C4-2B (cell line): ENCODE results near the gene PRPH.

Source experiments
- H3K27ac ChIP-seq: fragments of 450-650 bp; 2 replicates; pipeline ENCODE4 v1.5.1; 2017
- CTCF ChIP-seq: fragments of 450-650 bp; conservative IDR thresholded peaks from 2 replicates; pipeline ENCODE4 v1.5.1; 2017; ENCODE audit warnings: mild to moderate bottlenecking
- ZFX ChIP-seq: fragments of 450-650 bp; IDR thresholded peaks from 2 replicates; pipeline ENCODE4 v1.6.1; 2017

The PRPH gene

GRCh38 chr12:49293056-49293956 lies 1.6 kb upstream of the PRPH start:
- peak overlapping the region; percentile 79 for H3K27ac ChIP-seq
- TF ChIP-seq ZFX (no peak), CTCF (no peak)

- no peak for TF ChIP-seq CTCF
- TF ChIP-seq ZFX = no peak
- peak overlapping the region; percentile 79 for H3K27ac ChIP-seq
These were observed 702 bp upstream of the PRPH start for GRCh38 chr12:49294086-49294803.

GRCh38 chr12:49294804-49295081 lies 204 bp upstream of the PRPH start:
- TF ChIP-seq CTCF (no peak), ZFX (no peak)
- H3K27ac ChIP-seq = peak overlapping the region; percentile 79; the same call in 1 of the 2 replicates

GRCh38 chr12:49296034-49296835 lies 1.3 kb downstream of the PRPH start:
- H3K27ac ChIP-seq = no peak overlapping the region
- no peak for TF ChIP-seq ZFX
- no peak; the same call in 1 of the 2 replicates for TF ChIP-seq CTCF

GRCh38 chr12:49296836-49297694 lies 2.1 kb downstream of the PRPH start:
- H3K27ac ChIP-seq = no peak overlapping the region
- TF ChIP-seq ZFX = no peak
- TF ChIP-seq CTCF = no peak; the same call in 1 of the 2 replicates

- TF ChIP-seq ZFX (no peak), CTCF (no peak)
- H3K27ac ChIP-seq = no peak overlapping the region
These were observed 2.7 kb downstream of the PRPH start for GRCh38 chr12:49297695-49298060.
